Glomerular endothelial cell (primary cell): ENCODE measurements around the gene RBM11. TPM values are rescaled to one million over a fixed set of nuclear protein-coding genes. Genes with fewer than 3 reads are reported as not detected.
A peak's percentile ranks its signal among the peaks of the same experiment; 100 is the strongest.
"Not testable (repeated sequence)": the region's sequence is repeated elsewhere in the genome, so short reads cannot be mapped to it uniquely, and the experiment has no call there.

Experiments used
- DNase-seq: peaks from one replicate; pipeline ENCODE4 v3.0.0-alpha.2; 2011; ENCODE audit warnings: low read depth, low spot score; ENCODE audit errors: extremely low read depth
- total RNA-seq: library from RNA; depleted of rRNA; stranded (reverse); fragments of >200 nt; gene quantifications from 2 replicates; pipeline ENCODE4 v1.2.3, GENCODE V29; 2015

The RBM11 gene, protein sequence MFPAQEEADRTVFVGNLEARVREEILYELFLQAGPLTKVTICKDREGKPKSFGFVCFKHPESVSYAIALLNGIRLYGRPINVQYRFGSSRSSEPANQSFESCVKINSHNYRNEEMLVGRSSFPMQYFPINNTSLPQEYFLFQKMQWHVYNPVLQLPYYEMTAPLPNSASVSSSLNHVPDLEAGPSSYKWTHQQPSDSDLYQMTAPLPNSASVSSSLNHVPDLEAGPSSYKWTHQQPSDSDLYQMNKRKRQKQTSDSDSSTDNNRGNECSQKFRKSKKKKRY
- total RNA-seq: not detected in 2 replicates

DNA sequence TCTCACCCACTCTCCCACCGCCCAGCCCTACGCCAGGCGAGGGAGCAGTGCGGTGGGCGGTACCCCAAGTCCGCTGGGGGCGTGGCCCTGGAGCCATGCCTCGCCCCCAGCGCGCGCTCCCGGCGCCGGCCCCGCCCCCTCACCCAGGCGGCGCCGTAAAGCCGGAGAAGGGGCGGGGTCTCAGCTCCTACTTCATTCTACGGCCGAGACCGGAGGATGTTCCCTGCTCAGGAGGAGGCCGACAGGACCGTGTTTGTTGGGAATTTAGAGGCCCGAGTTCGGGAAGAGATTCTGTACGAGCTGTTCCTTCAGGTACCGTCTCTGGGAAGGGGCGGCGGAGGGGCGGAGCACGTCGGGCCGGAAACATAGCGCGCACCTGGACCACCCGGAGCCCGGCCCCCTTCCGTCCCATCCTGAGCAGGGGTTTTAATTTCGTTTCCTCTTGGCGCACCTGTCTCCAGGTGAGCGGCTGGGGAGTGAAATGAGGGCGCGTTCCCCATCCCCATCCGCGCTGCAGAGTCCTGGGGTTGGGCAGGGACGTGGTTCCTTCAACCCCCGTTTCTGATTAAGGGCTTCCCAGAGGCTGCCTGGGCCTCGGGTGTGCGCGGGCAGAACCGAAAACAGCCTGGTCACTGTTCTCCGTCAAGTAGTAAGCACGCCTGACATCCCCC is at the start of gene RBM11:
TSS of gene RBM11 (plus strand) at position 187 of the 671 bp plus-strand sequence. CDS start at position 217, 30 bp downstream.
- DNase-seq: no peak

DNA sequence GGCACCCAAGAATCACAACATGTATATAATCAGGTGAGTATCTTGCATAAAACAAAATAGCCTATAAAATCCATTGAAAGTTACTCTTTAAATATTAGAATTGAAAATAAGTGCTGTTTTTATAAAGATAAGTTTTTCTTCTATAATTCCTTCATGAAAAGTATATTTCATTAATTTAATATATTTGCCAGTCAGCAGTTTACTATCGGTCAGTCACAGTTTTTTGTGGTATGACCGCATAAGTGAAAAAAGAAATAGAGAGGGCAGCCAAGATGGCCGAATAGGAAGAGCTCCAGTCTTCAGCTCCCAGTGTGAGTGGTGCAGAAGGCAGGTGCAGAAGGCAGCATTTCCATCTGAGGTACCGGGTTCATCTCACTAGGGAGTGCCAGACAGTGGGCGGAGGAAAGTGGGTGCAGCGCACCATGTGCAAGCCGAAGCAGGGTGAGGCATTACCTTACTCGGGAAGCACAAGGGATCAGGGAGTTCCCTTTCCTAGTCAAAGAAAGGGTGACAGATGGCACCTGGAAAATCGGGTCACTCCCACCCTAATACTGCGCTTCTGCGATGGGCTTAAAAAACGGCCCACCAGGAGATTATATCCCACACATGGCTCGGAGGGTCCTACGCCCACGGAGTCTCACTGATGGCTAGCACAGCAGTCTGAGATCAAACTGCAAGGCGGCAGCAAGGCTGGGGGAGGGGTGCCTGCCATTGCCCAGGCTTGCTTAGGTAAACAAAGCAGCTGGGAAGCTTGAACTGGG is 49.3 kb upstream of the RBM11 start:
- not testable (repeated sequence) for DNase-seq

DNA sequence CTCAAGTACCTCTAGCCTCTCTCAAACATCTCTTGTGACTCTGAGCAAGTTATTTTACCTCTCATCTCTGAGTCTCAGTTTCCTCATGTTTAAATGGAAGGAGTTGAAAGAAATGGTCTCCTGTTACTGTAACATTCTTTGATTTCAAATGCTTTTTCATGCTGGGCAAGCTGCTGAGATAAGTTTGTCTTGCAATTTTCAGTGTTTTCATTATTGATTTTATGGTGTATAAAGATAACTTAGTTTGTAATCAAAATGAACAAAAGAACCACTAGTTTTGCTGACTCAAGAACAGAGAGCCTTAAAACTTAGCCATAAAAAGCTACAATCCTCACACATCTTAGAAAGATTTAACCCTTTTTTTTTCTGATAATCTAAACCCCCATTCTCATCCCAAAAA is 9.7 kb upstream of the RBM11 start:
- DNase-seq: no peak

DNA sequence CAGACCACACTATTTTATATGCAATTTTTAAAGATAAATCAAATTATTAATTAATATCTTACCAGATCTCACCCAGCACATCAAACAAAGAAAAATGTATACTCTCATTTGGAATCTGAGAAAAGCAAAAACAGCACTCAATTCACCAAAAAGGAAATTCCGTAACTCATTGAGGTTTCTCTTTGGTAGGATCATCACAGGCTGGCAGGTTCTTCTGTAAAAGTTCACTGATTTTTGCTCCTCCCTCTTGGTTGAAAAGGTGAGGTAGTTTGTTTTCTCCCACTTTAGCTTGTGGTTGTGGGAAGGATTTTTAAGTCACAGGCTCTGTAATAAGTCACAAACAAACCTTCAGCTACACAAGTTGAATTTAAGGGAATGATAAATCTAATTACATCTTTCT is 5.2 kb upstream of the RBM11 start, which contains the start of gene LIPI:
TSS of gene LIPI (minus strand) at position 218 of the 400 bp plus-strand sequence. CDS start at position 108, 110 bp downstream.
- DNase-seq: no peak

DNA sequence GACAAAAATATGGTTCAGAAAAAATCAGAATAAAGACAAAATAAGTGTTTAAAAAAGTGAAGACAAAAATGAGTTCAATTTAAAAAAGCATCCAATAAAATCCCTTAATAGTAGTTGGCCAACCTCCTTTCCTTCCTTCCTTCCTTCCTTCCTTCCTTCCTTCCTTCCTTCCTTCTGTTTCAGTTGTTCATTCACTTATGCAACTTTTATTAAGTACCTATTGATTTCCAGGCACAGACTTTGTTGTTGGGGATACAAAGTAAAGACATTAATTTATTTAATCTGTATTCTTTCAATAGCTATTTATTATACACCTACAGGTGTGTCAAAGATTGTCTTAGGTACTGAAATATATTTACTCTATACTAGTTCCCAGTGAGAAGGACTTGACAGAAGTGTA is 2.8 kb upstream of the RBM11 start:
- DNase-seq: no peak

DNA sequence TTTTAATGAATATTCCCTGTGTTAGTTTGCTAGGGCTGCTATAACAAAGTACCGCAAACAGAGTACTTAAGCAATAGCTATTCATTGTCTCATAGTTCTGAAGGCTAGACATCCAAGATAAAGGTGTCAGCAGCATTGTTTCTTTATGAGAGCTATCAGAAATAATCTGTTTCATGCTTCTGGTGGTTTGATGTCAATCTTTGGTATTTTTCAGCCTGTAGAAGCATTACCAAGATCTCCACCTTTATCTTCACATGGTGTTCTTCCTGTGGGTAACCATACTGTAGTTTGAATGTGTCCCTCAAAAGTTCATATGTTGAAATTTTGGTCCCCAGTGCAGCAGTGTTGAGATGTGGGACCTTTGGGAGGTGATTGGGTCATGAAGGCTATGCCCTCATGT is 7.4 kb downstream of the RBM11 start:
- no peak for DNase-seq

DNA sequence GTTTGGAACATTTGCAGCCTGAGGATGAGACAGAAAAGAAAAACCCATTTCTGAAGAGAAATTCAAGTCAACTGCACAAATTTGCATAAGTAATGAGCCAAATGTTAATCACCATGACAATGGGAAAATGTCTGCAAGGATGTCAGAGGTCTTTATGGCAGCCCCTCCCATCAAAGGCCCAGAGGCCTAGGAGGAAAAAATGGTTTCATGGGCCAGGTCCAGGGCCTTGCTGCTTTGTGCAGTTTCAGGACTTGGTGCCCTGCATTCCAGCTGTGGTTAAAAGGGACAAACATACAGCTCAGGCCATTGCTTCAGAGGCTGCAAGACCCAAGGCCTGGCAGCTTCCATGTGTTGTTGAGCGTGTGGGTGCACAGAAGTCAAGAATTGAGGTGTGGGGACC is 13.4 kb downstream of the RBM11 start:
- no peak for DNase-seq

DNA sequence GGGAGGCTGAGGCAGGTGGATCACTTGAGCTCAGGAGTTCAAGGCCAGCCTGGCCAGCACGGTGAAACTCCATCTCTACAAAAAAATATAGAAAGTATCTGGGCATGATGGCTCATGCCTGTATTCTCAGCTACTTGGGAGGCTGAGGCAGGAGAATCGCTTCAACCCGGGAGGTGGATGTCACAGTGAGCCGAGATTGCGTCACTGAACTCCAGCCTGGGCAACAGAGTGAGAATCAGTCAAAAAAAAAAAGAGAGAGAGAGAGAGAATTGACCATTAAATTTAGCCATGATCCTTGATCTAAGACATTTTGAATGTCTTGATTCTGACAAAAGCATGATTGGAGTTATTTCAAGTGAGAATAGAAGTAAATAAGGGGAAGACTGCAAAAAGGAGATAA is 19.1 kb downstream of the RBM11 start:
- DNase-seq: no peak

DNA sequence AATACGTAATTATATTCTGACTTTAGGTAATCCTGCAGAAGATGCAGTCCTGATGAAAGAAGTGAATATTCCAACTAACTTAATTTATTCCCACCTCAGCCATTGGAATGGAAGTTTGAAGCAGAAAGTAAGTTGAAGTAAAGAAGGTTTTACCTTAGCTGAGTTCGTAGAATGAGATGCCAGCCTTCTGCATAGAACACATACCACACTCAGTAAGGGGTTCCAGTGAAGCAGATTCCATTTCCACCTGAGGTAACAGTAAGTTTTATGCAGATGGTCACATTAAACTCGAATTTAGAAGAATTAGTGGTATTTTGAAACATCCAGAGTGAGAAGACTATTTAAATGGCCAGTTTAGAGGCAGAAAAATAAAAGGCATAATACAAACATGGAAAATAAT is 20.2 kb downstream of the RBM11 start:
- no peak for DNase-seq

DNA sequence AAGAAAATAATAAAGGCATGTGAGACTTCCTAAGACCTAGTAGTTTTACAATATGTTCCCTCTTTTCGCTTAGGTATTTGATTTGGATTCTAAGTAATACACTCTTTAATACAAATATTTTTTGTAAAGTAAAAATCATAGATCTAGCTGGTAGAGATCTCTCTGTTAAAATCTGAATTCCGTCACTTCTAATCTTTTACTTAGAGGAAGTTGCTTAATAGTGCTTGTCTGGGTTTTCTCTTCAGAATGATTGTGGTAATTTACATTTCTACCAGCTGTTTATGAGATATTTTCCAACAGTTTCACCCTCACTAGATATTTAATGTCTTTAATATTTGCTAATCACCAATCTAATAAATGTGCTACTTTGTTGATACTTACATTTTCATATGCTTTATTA is 23.3 kb downstream of the RBM11 start:
- no peak for DNase-seq

DNA sequence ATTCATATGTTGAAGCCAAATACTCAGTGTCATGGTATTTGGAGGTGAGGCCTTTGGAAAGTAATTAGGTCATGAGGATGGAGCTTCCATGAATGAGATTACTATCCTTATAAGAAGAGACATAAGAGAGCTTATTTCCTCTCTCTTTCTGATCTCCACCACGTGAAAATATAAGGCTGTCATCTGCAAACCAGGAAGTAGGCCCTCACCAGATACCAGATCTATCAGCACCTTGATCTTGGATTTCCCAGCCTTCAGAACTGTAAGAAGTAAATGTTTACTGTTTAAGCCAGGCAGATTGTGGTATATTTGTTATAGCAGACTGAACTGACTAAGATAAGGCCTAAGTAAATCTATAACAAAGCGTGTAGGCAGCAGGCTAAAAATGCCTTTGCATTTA is 25.3 kb downstream of the RBM11 start:
- no peak for DNase-seq

DNA sequence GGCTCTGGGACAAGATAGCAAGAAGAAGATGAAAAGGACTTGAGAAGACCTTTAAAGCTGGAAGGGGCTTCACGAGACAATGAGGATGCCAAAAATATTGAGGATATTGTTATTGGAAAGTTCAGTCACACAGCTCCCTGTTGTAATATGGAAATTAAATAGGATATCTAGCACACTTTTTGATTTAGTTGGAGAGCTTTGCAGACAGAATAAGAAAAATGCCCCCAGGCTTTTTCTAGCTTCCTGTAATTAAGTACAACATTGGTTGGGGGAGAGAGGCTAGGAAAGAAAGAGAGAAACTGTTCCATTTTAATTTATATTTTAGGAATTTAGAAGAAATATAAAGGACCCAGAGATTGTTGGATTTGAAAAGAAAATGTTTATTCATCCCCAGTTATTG is 27.5 kb downstream of the RBM11 start:
- DNase-seq: no peak

DNA sequence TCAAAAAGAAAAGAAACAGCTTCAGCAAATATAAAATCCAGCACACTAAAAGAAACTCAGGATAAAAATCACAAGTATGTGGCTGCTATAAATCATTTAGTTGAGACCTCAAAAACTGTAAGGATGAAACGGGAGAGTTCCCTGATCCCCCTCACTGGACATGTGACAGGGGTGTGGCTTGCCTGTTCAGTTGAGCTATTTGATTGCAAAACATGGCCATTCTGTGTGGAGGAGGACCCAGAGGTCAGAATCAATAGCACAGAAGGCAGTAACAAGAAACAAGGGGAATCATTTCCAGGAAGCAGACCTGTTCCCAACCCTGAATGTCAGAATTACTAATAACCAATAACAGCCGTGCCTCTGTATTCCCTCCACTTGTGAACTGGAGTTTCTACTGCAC is 27.9 kb downstream of the RBM11 start:
- no peak for DNase-seq

DNA sequence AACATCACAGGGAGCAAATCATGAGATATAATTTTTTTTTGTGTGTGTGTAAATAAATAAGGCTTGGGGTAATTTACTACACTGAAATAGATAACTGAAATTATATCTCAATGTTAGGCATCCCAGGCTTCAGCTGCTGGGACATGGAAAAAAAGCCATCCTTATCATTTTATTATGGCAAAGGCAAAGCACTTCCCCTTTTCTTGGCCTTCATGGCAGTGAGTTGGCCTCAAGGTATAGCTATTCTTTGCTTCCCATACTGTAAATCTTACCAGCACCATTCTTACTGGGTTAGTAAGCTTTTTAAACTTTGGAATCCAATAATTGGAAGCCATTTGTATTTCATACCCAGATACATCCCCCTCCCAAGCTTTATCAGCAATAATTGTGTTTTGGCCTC is 29.0 kb downstream of the RBM11 start:
- no peak for DNase-seq

DNA sequence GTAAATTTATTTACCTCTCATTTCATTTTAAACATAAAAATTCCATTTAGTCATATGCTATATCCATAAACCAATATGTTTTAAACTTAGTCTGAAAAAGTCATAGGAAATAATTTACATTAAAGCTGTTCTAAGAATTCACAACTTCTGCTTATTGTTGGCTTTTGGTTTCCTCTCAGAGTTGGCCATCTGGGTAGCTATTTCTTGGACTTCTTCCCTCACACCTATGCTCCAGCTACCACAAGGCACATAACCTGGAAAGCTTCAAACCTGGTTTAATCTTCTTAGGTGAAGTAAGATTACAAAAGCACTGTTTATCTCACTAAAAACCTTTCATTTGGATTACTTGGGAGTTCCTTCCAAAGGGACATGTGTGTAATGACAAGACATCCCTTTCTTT is 29.8 kb downstream of the RBM11 start:
- no peak for DNase-seq

DNA sequence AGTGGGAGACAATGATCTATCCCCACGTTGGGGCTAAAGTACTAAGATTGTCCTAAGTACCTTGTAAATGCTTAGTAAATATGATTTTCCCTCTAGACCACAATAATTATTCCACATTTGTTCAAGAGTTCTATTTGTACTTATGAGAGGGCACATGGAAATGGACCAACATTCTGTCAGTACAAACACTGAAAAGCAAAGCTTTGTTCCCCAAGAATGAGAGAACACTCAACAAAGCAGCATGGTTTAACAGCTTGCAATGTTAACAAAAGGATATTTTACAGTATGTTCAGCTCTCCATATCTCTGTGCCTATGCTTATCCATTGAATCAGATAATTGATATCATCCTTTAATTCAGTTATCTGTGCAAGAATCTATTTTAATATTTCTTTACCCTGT is 35.4 kb downstream of the RBM11 start:
- DNase-seq: no peak

DNA sequence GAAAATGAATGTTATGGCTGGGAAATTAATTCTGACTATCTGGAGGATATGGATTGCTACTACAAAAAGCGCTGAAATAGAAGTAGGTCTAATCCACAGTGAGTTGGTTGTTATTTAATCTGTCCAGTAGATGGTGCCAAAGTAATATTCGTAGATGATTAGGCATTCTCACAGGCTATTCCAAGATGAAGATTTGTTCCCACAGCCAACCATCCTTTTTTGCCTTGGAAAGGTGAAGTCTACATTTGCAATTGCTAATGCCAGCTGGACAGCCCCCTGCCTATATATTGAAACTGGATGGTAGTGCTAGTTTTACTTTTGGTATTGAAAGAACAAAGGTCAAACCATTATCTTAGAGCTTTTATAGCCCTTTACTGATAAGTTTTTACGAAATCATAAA is 43.8 kb downstream of the RBM11 start:
- peak; percentile 44 for DNase-seq

DNA sequence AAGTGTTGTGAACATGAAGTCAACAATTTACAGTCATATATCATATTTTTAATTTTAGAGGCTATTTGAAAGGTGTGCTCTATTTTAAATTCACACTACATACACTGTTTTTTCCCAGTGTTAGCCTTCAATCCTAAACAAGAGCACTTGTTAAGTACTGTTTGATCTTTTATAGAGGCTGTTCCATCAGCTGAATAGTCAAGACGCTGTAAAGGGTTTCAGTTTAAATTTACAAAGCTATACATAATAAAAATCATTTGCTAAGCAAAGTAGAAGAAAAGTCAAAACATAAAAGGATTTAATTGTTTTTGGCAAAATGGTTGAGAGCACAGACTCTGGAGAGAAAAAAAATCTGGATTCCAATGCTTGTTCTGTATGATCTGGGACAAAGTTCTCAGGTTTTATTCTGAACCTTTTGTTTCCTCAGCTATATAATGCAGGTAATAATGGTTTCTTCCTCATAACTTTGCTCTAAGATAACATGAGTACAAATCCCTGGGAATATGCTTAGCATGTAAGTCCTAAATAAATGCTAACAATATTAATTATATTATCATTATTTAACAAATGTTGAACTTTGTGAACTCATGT is 44.3 kb downstream of the RBM11 start:
- no peak for DNase-seq

DNA sequence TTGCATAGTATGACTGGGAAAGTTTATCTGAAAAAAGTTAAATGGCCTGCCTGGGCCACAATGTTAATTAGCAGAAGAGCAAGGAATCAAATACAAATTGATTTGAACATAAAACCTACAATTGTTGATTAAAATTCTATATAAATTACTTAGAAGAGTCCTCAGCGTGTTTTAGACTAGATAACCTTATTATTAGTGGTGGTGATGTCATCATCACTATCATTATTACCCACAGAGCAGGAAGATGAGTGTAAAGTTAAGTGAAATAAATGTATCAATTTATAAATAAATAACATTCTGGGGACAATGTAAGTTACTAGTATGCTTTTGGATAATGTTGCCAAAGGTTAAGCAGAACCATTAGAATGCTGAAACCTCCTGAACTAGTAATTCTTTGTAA is 46.1 kb downstream of the RBM11 start:
- no peak for DNase-seq

DNA sequence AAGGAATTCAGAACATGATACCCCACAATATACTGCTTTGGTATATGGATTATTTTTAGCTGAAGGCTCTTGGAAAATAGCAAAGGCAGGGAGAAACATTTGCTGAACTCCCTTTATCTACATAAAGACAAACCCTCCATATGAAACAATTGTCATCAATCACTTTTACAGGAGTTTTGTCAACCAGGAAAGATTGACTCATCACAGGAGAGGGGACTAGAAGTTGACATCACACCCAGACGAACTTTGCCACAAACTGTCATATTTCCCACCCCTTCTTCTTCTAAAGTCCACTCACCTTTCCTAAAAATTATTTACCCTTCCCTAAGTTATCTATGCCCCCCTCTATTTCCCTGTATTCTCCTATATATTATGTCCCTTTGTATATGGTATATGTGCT is 47.9 kb downstream of the RBM11 start:
- no peak for DNase-seq

DNA sequence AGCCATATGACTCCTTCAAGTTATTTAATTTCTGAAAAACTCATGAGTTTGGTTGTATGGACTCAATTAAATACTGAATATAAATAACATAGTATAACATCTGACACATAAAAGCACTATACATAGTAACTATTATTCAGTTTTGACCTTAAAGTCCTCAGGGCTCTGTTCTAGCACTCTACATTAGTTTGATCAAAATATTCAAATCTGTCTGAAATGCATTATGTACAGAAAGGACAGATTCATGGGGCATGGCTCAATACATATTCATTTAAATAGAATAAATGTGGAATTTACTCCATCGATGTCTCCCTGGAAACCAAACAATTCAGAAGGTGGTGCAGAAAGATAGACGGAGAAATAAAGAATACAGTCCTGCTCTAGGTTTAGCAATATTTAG is 49.1 kb downstream of the RBM11 start:
- no peak for DNase-seq
